NCI-H1436 (cell line): ENCODE results near the gene RAP2A.

ENCODE experiments used
- DNase-seq: peaks from one replicate; lab custom pipeline; 2025; lab: John Stamatoyannopoulos, UW

RAP2A gene

GRCh38 chr13:97448503-97449251 is 14.7 kb downstream of the RAP2A start:
- no peak for DNase-seq

DNA sequence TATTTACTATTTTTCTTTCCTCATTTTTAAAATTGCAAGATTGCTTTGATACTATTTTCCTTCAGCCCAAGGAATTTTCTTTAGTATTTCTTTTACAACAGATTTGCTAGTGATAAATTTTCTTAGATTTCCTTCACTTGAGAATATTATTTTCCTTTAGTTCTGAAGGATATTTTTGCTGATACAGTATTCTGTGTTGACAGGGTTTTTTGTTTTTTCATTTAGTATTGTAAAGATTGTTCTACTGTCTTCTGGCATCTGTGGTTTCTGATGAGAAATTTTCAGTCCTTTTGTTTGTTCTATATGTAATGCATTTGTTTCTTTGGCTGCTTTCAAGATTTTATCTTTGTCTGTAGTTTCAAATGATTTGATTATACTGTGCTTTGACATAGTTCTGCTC is 20.7 kb downstream of the RAP2A start:
- no peak for DNase-seq

- no peak for DNase-seq
Measured at GRCh38 chr13:97456047-97456446, 22.1 kb downstream of the RAP2A start.

GRCh38 chr13:97459215-97459777 is 25.3 kb downstream of the RAP2A start:
- no peak for DNase-seq

- DNase-seq, result no peak
Measured at GRCh38 chr13:97460004-97460775, 26.2 kb downstream of the RAP2A start.

GRCh38 chr13:97460853-97461252 is 26.9 kb downstream of the RAP2A start:
- no peak for DNase-seq

- no peak for DNase-seq
Measured at GRCh38 chr13:97464561-97464960, 30.6 kb downstream of the RAP2A start.

GRCh38 chr13:97466722-97467121 is 32.8 kb downstream of the RAP2A start:
- DNase-seq, result no peak

DNA sequence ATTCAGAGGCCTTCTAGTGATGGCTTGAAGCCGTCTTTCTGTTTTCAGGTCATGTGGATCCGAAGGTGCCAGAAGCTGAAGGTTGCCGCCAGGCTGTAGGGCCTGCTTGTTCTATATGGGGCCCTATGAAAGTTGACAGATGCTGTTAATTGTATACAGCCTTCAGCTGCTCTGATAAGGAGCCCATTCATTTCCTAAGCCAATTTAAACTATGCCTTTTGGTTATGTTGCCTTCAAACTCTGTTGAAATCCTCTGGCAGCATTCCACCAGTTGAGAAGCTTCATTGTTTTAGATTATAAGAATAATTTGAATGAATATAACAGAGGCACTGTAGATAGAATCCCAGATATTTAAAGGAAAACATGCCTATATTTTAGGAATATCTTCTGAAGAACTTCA is 34.4 kb downstream of the RAP2A start:
- DNase-seq, result no peak

GRCh38 chr13:97471711-97472110 is 37.7 kb downstream of the RAP2A start:
- no peak for DNase-seq

DNA sequence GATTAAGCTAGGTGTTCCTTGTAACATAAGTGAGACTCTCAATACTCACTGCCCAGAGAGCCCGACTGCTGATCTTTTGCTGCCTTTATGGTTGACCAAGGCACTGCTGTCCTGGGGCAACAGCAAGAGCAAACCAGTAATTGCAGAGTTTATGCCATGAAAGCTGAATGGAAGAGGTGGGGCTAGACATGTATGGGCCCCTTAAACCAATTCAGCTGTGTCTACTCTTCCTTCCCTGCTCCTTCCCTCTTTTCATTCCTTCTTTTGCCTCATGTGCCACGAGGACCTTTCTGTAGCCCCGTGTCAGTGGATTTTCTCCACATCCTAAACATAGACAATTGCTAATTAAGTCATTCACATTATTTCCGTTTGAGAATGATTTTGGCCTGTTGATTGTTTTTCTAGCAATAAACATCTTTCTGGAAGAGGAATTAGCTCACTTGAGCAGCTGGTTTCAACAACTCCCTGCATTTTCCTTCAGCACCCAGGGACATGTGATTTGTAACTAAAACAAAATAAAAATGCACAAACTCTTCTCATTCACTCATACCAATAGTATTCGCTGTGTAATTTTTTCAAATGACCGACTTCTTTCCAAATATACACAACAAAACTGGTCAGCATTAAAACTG is 40.5 kb downstream of the RAP2A start:
- DNase-seq, result no peak

GRCh38 chr13:97475011-97475410 is 41.0 kb downstream of the RAP2A start:
- no peak for DNase-seq

DNA sequence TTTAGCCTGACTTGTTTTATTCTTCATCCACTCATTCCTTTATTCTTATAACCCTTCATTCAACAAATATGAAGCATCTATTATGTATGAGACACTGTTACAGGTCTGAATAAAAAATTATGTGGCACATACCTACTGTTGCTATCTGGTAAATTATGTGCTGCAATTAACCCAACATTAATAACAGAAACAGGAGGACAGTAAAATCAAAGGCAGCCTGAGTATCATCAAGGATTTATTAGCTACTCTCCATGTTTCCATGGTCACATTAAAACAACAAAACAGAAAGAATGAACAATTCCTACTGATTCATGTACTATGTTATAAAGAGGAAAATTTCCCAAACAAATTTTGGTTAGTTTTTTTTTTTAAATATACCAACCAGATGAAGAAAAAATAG is 43.9 kb downstream of the RAP2A start:
- DNase-seq, result no peak

DNA sequence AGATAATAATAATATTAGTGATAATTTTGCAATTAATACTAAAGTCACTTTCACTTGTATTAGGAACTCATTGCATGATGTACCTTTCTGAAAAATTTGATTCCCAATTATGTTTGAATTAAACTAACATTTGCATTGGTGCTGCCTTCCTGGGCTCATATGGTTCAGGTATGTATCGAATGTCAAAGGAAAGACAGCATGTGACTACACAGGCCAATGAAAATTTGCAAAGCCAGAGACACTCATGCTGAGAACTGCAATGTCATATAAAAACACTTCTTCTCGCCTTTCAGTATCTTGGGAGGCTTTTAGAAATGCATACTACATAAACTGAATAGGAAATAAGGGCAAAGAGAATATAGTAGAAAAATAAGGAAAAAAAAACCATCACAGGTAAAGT is 44.3 kb downstream of the RAP2A start:
- DNase-seq, result no peak

DNA sequence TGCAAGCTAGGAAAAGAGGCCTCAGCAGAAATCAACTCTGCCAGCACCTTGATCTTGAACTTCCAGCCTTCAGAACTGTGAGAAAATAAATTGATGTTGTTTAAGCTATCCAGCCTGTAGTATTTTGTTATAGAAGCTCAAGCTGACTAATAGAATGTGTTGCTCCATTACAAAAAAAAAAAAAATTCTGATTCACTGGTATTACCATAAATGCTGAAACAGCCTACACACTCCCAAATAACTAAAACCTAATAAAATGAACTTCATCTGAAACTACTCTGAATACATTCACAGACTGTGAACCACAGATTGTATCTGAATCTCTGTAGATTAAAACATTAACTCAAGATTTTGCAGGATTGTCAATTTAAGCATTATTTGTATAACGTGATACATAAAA is 49.5 kb downstream of the RAP2A start:
- no peak for DNase-seq

GRCh38 chr13:97484301-97484700 is 50.3 kb downstream of the RAP2A start:
- DNase-seq, result no peak

DNA sequence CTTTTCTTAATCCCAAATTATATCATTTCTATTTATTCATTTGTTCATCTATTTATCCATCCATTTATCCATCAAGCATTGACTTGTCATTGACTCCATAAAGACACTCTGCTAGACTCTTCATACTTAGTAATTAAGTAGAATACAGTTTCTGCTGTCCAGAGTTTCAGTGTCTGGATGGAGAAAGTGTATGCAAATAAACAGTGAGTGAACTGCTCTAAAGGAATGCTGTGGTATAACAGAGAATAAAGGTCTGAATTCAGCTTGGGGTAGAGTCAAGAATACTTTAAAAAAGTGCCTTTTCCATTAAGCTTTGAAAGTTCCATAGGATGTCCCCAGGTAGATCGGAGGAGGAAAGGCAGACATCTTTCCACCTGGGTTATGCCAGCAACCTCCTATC is 51.4 kb downstream of the RAP2A start:
- no peak for DNase-seq

DNA sequence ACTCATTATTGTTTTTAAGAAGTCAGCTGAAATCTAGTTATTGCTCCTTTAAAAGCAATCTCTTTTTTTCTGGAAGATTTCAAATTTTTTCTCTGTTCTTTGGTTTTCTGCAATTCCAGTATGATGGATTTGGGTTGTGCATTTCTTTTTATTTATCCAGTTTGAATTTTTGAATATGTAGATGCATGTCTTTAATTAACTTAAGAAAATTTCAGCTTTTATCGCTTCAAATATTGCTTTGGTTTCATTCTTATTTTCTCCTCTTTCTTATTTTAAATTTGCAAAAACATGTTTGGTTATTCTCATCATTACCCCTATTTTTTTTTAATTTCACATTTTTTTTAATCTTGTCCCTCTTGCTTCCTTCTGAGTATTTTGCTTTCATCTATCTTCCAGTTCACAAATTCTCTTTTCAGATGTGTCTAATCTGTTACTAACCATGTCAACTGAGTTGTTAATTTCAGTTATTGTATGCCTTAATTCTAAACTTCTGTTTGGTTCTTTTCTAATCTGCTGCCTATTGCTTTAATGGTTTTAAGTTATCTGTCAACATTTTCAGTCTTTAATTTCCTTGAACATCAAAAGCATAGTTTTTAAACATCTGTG is 56.8 kb downstream of the RAP2A start:
- no peak for DNase-seq

GRCh38 chr13:97491452-97491851 is 57.5 kb downstream of the RAP2A start:
- DNase-seq, result no peak

GRCh38 chr13:97492257-97492656 is 58.3 kb downstream of the RAP2A start:
- no peak for DNase-seq

- DNase-seq, result no peak
Measured at GRCh38 chr13:97492684-97493371, 58.9 kb downstream of the RAP2A start.

GRCh38 chr13:97493456-97493855 is 59.5 kb downstream of the RAP2A start:
- no peak for DNase-seq
